Measurements from ENCODE around the gene RHEB. TPM values are rescaled to one million over a fixed set of nuclear protein-coding genes. Genes with fewer than 3 reads are reported as not detected.

RHEB gene, protein sequence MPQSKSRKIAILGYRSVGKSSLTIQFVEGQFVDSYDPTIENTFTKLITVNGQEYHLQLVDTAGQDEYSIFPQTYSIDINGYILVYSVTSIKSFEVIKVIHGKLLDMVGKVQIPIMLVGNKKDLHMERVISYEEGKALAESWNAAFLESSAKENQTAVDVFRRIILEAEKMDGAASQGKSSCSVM
- total RNA-seq, result 46.1 and 46.3 TPM in 2 replicates

DNA sequence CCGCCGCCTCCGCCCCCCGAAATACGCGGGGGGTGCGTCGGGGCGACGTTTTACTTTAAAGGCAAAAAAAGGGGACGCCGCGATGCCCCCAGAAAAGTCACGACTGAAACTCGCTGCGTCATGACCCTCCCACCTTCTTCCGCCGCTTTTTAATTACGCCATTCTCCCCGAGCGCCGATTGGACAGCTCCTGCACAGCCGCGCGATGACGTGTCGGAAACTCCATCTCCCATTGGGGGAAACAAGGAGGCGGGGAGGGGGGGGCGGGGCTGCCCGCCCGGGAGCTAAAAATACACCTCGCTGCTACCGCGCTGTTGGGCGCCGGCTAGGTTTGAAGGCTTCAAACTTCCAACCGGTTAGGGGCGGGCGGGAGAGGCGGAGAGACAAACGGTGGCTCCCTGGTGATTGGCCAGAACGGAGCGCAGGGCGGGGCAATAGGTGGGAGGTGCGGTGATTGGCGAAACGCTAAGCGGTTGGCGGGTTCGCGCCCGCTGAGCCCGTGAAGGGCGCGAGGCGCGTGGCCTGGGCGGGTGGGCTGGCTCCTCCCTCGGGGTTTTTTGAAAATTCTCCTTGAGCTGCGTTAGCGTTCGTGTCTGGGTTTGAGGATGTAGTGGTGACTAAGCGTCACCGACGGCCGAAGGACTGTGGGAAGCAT, at the start of gene RHEB:
Gene RHEB, minus strand, starts transcription at position 131 of the 654 bp plus-strand sequence. CDS start 384 bp downstream, outside the sequence.

DNA sequence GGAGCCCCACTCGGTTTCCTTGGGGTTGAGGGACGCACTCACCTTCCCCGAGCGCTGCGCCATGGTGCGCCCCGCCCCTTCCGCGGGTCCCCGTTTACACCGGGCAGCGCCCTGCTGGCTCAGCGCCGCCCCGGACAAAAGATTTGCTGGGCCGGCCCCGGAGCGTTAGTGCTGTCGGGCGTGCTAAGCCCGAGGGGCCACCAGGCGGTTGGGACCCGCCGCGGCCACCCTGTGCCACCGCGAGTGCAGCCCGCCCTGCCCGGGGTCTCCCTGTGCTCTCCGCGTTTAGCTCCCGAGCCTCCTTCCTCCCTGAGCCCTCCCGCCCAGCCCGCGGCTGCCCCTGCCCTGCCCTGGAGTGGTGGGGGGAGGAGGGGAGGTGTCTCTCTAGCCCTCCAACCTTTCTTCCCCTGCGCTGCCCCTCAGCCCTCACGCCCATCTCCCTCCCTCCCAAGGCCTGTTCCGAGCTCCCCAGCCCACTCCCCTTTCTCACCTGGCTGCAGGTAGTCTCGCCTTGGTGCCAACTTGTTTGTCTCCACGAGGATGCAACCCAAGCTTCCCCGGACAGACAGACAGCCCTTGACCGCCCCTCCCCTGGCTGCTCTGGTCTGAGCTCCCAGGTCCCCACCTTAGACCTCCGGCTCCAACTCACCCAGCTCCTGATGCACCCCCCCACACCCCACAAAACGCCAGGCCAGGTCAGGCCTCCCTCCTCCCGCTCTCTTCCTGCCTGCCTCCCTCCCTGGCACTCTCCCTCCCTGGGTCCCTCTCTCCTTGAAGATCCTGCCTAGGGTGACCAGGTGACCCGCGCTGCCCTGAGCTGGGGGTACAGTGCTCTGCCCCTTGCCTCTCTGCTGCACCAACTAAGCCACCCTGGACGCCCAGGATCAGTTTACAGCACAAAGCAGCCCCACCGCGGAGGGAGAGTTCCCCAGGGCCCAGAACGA, 79.6 kb downstream of the RHEB start, which contains the start of gene CRYGN:
Gene CRYGN, minus strand, starts transcription at position 287 of the 944 bp plus-strand sequence. Its CDS starts 224 bp downstream, at position 63.

Other genes starting within 250 kb of the RHEB start
- 41.8 and 44.4 TPM in 2 replicates for gene NUB1, start 178.1 kb downstream of the RHEB start, total RNA-seq
- 0.26 TPM in 2 replicates for gene WDR86, start 109.9 kb downstream of the RHEB start, total RNA-seq
- 0.13 TPM in 1 of 2 replicates, not detected in the other for gene CRYGN, start 79.8 kb downstream of the RHEB start, total RNA-seq

Measured in smooth muscle cell of the pulmonary artery (primary cell).